GM15510 (cell line): Measurements from ENCODE around the gene SLC4A7.

ENCODE experiments used
- POLR2A ChIP-seq: IDR thresholded peaks from 3 replicates; pipeline ENCODE4 v1.6.1; 2011; ENCODE audit warnings: borderline replicate concordance; ENCODE audit not compliant: insufficient read length; ENCODE audit errors: extremely low read depth

Gene SLC4A7

GRCh38 chr3:27484015-27484844 is at the start of gene SLC4A7:
TSS of gene SLC4A7 (minus strand) at chr3:27484384. CDS start at chr3:27484126, 258 bp downstream.
- peak; percentile 91 for TF ChIP-seq POLR2A

- no peak for TF ChIP-seq POLR2A
These were observed 49.0 kb upstream of the SLC4A7 start for GRCh38 chr3:27533261-27533607.

- TF ChIP-seq POLR2A, result no peak
These were observed 48.5 kb upstream of the SLC4A7 start for GRCh38 chr3:27532426-27533260.

GRCh38 chr3:27528791-27529190 is 44.6 kb upstream of the SLC4A7 start:
- no peak for TF ChIP-seq POLR2A

GRCh38 chr3:27526614-27527315 is 42.6 kb upstream of the SLC4A7 start:
- no peak for TF ChIP-seq POLR2A

GRCh38 chr3:27521872-27522265 is 37.7 kb upstream of the SLC4A7 start:
- TF ChIP-seq POLR2A, result no peak

GRCh38 chr3:27521179-27521871 is 37.1 kb upstream of the SLC4A7 start:
- TF ChIP-seq POLR2A, result no peak

- TF ChIP-seq POLR2A, result no peak
These were observed 27.7 kb upstream of the SLC4A7 start for GRCh38 chr3:27511724-27512422.

GRCh38 chr3:27509376-27509775 is 25.2 kb upstream of the SLC4A7 start:
- no peak for TF ChIP-seq POLR2A

GRCh38 chr3:27508424-27508823 is 24.2 kb upstream of the SLC4A7 start:
- TF ChIP-seq POLR2A, result no peak

GRCh38 chr3:27507515-27508266 is 23.5 kb upstream of the SLC4A7 start:
- no peak for TF ChIP-seq POLR2A

- TF ChIP-seq POLR2A, result no peak
These were observed 22.9 kb upstream of the SLC4A7 start for GRCh38 chr3:27507111-27507510.

GRCh38 chr3:27504749-27505148 is 20.6 kb upstream of the SLC4A7 start:
- TF ChIP-seq POLR2A, result no peak
